GM19025 (cell line): Measurements from ENCODE around the gene CTIF.

ENCODE experiments used
- ATAC-seq: cut with Tn5 transposase; IDR thresholded peaks from one replicate; pipeline ENCODE4 v1.9.1; 2021; ENCODE audit warnings: mild to moderate bottlenecking, low read depth, moderate library complexity; ENCODE audit not compliant: unreplicated experiment

The CTIF gene

GRCh38 chr18:48780201-48780912 lies 241.5 kb downstream of the CTIF start:
- no peak for ATAC-seq

GRCh38 chr18:48780913-48781162 lies 242.0 kb downstream of the CTIF start:
- ATAC-seq = no peak

GRCh38 chr18:48781163-48781987 lies 242.5 kb downstream of the CTIF start:
- no peak for ATAC-seq

- ATAC-seq = no peak
These were observed 243.1 kb downstream of the CTIF start for GRCh38 chr18:48781988-48782363.

- no peak for ATAC-seq
These were observed 243.6 kb downstream of the CTIF start for GRCh38 chr18:48782381-48782861.

GRCh38 chr18:48783616-48784520 lies 245.0 kb downstream of the CTIF start:
- ATAC-seq = no peak

GRCh38 chr18:48784656-48785055 lies 245.8 kb downstream of the CTIF start:
- no peak for ATAC-seq

- peak; percentile 91 for ATAC-seq
These were observed 246.3 kb downstream of the CTIF start for GRCh38 chr18:48785091-48785614.

GRCh38 chr18:48785736-48786454 lies 247.1 kb downstream of the CTIF start:
- ATAC-seq = no peak

- no peak for ATAC-seq
These were observed 247.8 kb downstream of the CTIF start for GRCh38 chr18:48786455-48787202.

GRCh38 chr18:48787203-48788151 lies 248.6 kb downstream of the CTIF start:
- ATAC-seq = no peak

- no peak for ATAC-seq
These were observed 249.5 kb downstream of the CTIF start for GRCh38 chr18:48788373-48788772.

GRCh38 chr18:48789259-48789812 lies 250.5 kb downstream of the CTIF start:
- no peak for ATAC-seq

GRCh38 chr18:48790226-48790863 lies 251.5 kb downstream of the CTIF start:
- ATAC-seq = no peak

- no peak for ATAC-seq
These were observed 252.2 kb downstream of the CTIF start for GRCh38 chr18:48790869-48791635.

- ATAC-seq = no peak
These were observed 252.8 kb downstream of the CTIF start for GRCh38 chr18:48791636-48792105.

GRCh38 chr18:48792141-48792540 lies 253.3 kb downstream of the CTIF start:
- no peak for ATAC-seq
